HG03571 (cell line): ENCODE data around the gene PTPRK.

Experiments
- ATAC-seq: cut with Tn5 transposase; IDR thresholded peaks from one replicate; pipeline ENCODE4 v1.9.1; 2021; ENCODE audit not compliant: unreplicated experiment

The PTPRK gene

DNA sequence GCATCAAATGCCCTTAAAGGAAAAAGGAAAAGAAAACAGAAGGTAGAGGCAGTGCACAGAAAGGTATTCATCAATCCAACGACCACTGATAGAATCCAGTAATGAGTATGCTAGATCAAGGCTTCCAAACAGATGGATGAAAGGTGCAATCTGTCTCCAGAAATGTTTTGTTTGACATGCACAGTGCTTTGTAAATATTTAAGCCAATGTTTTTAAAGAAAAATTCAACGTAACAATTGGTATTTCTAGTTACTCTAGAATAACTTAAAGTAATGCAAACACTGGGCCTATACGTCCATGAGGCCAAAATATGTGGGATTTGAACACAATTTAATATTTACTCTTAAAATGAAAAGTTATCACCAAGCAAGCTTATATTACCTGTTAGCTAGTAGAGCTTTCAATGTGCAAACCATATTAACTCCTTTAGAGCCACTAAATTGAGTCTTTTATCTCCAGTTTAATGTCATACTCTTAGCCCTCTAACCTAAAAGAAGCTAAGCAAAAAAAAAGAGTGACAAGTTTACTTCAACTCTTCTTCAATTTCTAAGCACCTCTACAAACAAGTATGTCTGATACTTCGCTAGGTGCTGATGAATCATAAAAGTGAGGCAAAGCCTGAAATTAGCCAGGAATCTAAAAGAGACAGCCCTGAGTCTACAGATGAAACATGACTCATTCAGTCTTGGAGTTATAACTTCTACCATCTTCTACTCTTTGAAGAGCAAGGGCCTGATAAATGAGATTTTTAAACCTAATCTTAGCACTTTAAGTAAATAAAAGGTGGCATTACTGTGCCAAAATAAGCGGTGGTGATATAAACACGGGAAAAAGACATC, 169.8 kb downstream of the PTPRK start:
- ATAC-seq = no peak

DNA sequence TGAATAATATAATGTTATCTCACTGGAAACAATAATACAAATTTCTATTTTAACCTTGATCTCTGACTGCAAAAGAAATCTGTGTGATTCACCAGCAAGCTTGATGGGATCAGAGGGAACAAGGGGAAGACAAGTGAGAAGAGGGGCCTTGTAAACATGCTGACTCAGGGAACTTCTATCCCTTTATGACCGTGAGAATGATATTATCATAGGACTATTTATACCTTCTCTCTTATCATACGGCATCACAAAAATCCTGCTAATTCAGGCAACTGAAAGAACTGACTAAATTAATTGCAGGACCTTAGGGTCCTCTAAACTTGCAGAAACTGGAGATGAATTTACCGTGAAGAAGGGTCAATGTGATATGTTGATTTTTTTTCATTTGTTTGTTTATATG, 173.3 kb downstream of the PTPRK start:
- no peak for ATAC-seq

DNA sequence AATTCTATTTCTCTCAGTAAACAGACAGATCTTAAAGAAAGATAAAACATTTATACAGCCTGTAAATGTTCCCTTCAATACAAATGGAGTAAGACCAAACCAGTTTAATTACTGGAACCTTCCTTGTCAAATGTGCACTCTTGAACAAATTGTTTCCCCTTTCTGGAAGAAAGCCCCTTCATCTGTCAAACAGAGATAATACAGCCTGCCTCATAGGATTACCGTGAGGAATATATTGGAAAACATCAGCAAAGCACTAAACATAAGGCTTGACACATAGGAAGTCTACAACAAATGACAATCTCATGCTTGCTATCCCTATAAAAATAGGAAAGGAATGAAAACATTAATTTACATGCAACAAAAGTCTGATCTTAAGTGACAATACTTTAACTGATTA, 173.8 kb downstream of the PTPRK start:
- ATAC-seq = no peak

DNA sequence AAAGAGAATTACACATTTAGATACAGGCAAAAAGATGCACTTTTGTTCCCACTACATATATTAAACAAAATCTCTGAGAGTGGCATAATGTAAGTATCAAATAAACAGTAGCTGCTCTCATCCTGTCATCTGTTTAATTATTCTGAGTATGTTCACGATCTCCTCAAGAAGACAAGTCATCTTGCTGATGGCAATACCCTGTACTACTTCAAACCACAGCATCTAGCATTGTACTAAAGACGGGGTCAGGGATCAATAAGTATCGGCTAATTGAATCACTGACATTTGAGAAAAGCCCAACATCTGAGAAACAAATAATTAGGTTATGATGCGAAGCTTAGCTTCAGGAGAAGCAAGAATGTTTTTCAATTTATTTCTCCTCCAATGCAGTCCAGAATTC, 175.1 kb downstream of the PTPRK start:
- no peak for ATAC-seq

DNA sequence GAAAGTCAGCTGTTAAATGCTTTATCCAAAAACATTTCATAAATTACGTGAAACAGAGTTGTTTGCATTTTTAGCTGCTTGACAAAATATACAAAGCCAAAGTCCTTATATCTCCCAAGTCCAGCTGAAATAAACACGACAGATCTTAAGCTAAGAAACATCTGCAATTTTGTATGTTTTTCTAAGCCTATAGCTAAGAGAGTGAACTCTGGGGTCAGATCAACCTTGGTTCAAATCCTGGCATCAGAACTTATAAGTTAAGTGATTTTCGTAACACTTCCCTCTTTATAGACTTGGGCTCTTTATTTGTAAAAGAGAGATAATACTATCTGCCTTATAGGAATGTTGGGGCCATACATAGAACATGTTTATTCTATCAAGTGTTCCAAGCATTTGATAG, 176.7 kb downstream of the PTPRK start:
- ATAC-seq = no peak

DNA sequence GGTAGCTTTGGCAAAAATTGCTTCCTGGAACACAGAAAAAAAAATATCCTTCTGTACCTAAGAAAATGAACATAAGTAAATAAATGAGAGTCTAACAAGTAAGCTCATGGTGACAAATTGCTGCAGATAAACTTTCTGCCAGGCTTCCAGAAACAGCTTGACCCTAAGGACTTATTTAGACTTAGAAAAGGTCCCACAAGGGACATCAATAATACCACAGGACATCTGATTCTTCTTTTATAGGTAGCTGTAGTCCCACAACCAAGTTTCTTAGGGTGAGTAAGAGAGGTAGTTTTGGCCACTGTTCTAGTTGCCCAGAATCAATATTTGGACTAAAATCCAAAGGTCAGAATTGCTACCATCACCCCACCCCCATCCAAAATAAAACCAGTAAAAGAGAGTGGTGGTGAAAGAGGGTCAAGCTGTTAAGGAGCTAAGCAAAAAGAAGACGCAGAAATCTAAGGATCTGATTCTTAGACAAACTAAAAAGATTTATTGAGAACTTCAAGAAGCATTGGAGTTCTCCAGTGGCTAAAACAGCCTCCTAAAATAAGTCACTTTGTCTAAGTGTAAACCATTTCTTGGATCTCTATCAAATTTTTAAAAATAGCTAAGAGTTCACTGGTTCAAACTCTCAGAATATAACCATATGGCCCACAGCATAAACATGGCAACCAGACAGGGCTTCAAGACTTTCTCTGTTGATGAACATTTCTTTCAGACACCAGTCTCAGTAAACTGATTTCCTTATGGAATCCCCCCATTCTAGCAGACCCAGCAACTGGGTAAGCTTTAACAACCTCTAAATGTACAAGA, 180.6 kb downstream of the PTPRK start:
- ATAC-seq = no peak

DNA sequence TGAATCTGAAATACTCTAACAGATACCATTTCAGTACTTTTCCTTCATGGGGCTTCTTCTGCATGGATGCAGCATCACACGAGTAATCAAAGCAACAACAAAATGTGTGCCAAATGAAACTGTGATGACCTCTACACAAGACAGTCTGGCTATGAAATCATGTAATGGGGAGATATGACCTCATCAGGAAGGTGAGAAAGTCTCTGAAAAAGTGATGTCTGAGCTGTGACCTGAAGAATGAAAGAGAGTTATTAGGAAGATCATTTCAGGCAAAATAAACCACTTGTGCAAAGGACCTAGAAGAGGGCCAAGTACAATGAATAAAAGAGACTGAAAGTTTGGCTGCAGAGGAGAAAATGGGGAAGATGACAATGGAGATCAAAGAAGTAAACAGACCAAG, 182.8 kb downstream of the PTPRK start:
- no peak for ATAC-seq

DNA sequence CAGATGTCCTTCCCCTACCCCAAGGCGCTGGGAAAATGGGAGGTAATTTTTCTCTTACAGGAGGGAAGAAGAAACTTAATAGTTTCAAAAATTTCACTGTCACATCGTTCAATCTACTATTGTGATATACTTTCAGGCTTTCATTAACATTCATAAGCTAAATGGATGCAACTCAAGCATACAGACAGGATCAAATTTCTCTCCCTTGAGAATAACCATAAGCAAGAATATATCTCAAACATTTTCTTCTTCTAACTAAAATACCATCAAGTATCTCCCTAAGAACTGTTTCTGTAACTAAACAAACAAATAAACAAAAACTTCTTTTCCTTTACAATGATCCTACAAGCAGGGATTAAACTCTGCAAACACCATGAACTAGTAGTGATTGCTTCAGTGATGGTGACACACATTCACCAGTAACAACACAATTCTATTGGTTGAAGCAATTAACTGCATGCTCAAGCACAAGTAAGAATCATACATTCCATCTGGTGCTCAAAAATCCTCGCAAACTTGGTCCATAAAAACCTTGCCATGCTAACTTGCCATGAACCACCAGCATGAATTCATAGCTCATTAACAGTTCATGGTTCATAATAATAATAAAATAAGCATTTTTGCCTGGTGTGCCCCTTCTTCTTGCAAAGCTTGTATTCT, 183.8 kb downstream of the PTPRK start:
- ATAC-seq = no peak

DNA sequence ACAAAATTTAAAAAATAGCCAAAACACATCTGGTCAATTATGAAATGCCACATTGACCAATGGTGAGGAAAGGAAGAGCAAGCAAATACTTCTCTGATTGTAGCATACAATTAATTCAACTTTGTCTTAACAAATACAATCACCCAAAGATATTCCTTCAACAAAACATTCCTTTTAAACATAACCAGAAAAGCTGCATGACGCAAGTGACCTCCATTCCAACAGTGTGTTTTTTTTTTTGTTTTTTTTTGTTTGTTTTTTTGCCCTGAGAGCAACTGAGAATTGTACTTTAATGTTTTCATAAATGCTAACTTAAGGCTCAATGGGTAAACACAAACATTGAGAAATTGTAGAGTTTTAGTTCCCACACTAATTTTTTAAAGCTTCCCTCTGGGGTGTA, 184.4 kb downstream of the PTPRK start:
- ATAC-seq = no peak

DNA sequence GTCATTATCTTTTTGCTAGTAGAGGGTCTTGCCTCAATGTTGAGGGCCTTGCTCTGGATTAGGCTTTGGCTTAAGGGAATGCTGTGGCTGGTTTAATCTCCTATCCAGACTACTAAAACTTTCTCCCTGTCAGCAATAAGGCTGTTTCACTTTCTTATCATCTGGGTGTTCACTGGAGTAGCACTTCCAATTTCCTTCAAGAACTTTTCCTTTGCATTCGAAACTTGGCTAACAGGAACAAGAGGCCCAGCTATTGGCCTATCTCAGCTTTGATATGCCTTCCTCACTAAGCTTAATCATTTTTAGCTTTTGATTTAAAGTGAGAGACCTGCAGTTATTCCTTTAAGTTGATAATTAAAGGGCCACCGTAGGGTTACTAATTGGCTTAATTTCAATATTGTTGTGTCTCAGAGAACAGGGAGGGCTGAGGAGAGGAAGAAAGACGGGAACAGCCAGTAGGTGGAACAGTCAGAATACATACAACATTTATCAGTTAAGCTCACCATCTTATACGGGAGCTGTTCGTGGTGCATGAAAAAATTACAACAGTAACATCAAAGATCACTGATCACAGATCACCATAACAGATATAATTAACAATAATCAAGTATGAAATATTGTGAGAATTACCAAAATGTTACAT, 186.7 kb downstream of the PTPRK start:
- ATAC-seq = no peak

DNA sequence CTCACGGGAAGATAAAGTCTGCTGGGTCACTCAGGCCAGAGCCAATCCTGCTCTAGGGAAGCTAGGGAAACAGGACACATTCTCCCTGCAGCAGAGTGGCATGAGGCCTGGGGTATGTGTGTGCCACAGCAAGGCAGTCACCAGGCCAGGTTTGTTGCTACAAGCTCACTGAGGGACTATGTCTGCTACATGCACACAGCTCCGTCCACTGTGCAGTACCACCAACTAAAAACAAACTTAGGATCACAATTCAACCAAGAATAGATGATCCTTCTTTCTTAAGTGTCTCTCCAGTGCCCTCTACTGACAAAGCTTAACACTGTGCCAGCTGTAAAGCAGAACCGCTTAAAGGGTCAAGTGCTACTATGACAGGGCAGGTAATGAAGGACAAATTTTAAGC, 192.5 kb downstream of the PTPRK start:
- ATAC-seq = peak; percentile 88

DNA sequence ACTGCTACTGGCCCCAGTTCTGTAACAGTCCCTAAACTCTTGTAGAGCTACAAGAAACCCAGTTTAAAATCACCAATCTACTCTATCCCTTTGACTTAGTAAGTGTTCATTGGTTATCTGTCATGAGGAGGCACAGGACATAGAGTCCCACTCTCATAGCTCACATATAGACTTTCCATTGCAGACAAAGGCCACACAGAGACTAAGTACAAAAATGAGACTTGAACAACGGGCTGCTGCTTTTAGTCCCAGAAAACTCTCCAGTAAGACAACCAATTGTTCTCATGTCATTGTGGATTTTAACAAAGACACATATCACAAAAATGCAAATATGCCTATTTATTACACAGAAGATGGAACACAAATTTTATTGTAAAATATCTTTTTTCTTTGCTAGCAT, 197.4 kb downstream of the PTPRK start:
- no peak for ATAC-seq

DNA sequence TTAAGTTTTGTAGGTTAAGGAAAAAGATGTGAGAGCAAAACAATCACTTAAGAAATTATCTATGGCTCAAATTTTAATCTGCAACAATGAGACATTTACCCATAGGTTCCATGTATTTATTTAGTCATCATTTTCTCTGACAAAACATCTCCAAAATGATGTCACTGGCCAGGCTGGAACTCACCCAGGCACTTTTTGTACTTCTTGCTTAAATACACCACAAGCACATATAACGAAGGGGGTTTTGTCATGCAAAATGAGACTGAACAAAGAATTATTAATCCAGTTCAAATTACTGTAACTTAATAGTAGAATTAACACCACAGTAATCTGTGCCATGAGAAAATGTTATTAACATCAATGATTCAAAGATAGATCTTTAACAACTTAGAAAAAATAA, 200.5 kb downstream of the PTPRK start:
- no peak for ATAC-seq

DNA sequence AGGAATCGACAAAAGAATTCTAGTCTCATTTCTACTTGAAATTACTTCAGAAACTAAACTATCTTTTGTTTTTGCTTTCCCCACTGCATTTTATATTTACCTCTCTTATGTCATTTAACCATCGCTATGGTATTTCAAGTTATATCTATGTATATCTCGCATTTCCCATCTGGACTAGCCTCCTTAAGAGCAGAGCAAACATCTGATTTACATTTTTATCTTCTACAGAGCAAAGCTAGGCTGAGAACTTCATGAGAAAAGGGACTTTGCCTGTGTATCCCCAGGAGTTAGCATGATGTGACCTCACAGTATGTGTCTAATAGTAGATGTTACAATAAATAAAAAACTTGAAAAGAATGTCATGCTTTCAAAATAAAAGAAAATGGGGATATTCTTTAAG, 201.2 kb downstream of the PTPRK start:
- no peak for ATAC-seq

DNA sequence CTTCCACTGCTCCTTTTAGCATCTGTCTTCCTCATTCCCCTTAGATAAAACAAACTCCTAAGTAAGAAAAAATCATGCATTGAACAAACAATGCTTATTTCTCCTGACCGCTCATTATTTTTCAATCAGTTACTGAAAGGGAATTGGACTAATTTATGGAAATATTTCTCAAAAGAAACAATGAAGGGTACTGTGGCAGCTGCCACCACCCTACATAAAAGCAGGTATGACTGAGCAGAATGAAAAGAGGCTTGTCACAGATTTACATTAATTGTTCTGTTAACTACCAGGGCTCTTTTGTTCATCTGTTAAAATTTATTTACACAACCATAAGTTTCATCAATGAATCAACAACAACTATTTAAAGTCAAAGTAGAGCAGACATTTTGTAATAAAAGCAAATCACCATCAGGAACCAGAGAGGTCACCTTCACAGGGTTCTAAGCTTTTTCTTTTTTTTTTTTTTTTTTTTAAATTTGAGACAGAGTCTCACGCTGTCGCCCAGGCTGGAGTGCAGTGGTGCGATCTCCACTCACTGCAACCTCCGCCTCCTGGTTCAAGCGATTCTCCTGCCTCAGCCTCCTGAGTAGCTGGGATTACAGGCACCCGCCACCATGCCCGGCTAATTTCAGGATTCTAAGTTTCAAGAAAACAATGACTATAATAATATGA, 204.0 kb downstream of the PTPRK start:
- no peak for ATAC-seq

DNA sequence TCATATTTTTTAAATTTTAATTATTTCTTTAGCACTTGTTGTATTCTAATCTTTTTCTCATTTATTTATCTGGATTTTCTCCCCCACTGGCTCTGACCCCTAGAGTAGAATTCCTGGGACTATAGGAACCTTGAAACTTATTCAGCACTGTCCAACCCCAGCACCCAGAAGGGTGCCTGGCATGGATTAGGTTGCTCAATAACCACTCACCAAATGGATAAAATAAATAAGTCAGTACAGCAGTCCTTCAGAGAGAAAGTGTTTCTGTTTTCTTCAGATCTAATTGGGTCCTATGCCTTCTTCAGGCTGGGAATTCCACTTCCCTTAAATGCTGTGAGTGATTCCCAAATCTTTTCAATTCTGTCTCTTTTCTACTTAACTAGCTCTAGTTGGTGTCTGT, 206.2 kb downstream of the PTPRK start:
- no peak for ATAC-seq

DNA sequence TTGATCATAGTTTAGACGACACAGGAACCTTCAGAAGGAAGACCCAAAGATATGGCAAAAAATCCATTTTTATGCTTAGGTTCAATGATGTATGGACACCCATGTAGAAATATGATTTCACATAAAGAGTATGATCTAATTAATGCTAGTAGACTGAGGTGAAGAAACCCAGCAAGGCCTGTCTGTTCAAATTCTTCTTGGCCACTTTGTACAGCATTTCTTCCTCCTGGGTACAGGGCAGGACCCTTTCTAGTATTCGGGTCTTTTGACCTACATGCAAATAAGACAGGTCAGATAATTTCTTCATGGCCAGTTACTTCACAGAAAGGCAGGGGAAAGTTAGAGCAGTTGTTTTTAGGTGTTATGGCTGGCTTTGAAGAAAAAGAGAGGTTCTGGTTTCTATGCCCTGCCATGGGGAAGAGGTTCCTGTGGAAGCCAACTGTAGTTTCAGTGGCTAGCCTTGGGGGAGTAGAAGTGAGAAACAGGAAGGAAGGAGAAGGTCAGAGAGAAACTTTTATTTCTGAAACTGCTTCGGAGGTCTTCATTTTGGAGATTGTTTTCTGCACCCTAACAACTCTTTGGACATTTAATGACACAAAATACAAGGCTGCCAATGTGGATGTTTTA, 208.3 kb downstream of the PTPRK start:
- ATAC-seq = no peak

DNA sequence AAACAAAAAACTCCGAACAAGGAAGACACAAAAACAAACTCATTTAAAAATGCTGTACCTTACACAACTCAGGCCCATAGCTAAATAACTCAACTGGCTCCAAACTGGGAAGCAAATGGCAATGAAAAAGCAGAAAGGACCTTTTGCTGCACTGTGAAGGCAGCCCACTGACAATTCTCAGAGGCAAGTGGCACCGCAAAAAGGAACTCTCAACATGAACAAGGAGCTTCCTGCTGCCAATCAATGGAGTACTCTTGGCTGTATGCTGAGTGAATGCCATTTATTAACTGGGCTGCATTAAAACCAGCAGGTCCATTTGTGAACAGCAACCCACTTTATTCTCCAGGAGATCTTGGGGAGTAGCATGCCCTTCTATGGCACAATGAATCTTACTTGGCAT, 209.9 kb downstream of the PTPRK start:
- no peak for ATAC-seq

DNA sequence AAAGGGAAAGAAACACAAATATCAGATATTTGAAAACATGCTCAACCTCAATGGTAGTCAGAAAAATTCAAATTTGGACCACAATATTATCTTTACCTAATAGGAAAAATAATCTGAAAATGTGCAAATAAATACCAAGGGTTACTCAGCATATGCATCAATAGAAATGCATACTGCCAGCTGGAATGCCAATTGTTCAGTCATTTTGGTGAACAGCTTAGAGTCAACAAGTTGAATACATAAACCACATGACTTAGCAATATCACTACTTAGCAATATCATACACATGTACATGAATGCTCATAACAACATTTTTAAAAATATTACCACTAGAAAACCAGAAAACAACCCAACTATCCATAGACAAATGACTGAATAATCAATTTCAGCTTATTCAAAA, 212.7 kb downstream of the PTPRK start:
- ATAC-seq = no peak

DNA sequence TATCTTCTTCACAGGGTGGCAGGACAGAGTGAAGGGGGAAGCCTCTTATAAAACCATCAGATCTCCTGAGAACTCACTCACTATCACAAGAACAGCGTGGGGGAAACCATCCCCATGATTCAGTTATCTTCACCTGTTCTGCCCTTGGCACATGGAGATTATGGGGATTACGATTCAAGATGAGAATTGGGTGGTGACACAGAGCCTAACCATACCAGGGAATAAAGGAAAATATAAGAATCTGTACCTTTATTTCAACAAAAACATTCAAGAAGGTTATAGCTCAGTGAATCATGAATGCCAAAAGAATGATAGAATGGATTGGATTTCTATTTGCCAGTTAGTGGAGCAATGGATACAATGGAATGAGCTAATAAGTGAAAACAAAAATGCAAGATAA, 214.4 kb downstream of the PTPRK start:
- no peak for ATAC-seq
